HG02981 (cell line): ENCODE results near the gene TMEM178B.
"Not testable (repeated sequence)": the region's sequence is repeated elsewhere in the genome, so short reads cannot be mapped to it uniquely, and the experiment has no call there.

Source experiments
- ATAC-seq: cut with Tn5 transposase; IDR thresholded peaks from one replicate; pipeline ENCODE4 v1.9.1; 2021; ENCODE audit warnings: mild to moderate bottlenecking, moderate library complexity; ENCODE audit not compliant: unreplicated experiment

Gene TMEM178B

GRCh38 chr7:141073173-141073640 is 657 bp upstream of the TMEM178B start:
- ATAC-seq = no peak

GRCh38 chr7:141074162-141074991 is 513 bp downstream of the TMEM178B start:
- no peak for ATAC-seq

- no peak for ATAC-seq
Measured at GRCh38 chr7:141074997-141075396, 1.1 kb downstream of the TMEM178B start.

- no peak for ATAC-seq
Measured at GRCh38 chr7:141076377-141076776, 2.5 kb downstream of the TMEM178B start.

- no peak for ATAC-seq
Measured at GRCh38 chr7:141079219-141079618, 5.4 kb downstream of the TMEM178B start.

GRCh38 chr7:141089490-141089889 is 15.6 kb downstream of the TMEM178B start:
- not testable (repeated sequence) for ATAC-seq

- ATAC-seq = no peak
Measured at GRCh38 chr7:141094336-141095070, 20.6 kb downstream of the TMEM178B start.

- no peak for ATAC-seq
Measured at GRCh38 chr7:141097430-141097829, 23.6 kb downstream of the TMEM178B start.

- no peak for ATAC-seq
Measured at GRCh38 chr7:141102436-141102835, 28.6 kb downstream of the TMEM178B start.

GRCh38 chr7:141103847-141104429 is 30.1 kb downstream of the TMEM178B start:
- no peak for ATAC-seq

GRCh38 chr7:141113131-141113530 is 39.3 kb downstream of the TMEM178B start:
- ATAC-seq = no peak

GRCh38 chr7:141114029-141114664 is 40.3 kb downstream of the TMEM178B start:
- ATAC-seq = no peak

GRCh38 chr7:141115965-141116364 is 42.1 kb downstream of the TMEM178B start:
- no peak for ATAC-seq

GRCh38 chr7:141116661-141117060 is 42.8 kb downstream of the TMEM178B start:
- ATAC-seq = not testable (repeated sequence)

- ATAC-seq = no peak
Measured at GRCh38 chr7:141118767-141119166, 44.9 kb downstream of the TMEM178B start.

- no peak for ATAC-seq
Measured at GRCh38 chr7:141119187-141119586, 45.3 kb downstream of the TMEM178B start.

GRCh38 chr7:141122736-141123135 is 48.9 kb downstream of the TMEM178B start:
- ATAC-seq = no peak

GRCh38 chr7:141123522-141123921 is 49.7 kb downstream of the TMEM178B start:
- ATAC-seq = no peak

GRCh38 chr7:141126107-141126506 is 52.2 kb downstream of the TMEM178B start:
- no peak for ATAC-seq

GRCh38 chr7:141128506-141128905 is 54.6 kb downstream of the TMEM178B start:
- ATAC-seq = no peak

GRCh38 chr7:141128931-141129330 is 55.1 kb downstream of the TMEM178B start:
- ATAC-seq = no peak
